ENCODE data around the gene ENTPD5. TPM values are rescaled to one million over a fixed set of nuclear protein-coding genes. Genes with fewer than 3 reads are reported as not detected.

The ENTPD5 gene
- total and polyA plus RNA-seq, 7 donors = 4.6 to 11.5 (median 8.9) TPM

- WGBS, 3 donors = 67 to 68% (median 67%) methylated on average over 3 of the region's 3 CpGs
- TF ChIP-seq CTCF (IDR thresholded peaks at IDR 0.05) = peak; percentile 70
- ATAC-seq = peak in 3 of 4 donors; percentile 49 to 71 (median 62)
Measured at GRCh38 chr14:74038020-74038859, 19.2 kb upstream of the ENTPD5 start.

GRCh38 chr14:74035556-74035955 is 16.5 kb upstream of the ENTPD5 start:
- Histone ChIP-seq H3K4me1 (no peaks in the 10 kb centered on the region), H3K9me3 (no peaks in the 10 kb centered on the region), H3K4me3 (no peak overlapping the region), H3K36me3 (ENCODE audit: insufficient read depth in 1 of 2, low read depth in 1 of 2) (no peaks in the 10 kb centered on the region), H3K27ac (no peak overlapping the region), H3K27me3 (ENCODE audit: insufficient read depth in 3 of 3, low read length in 2 of 3) (no peaks in the 10 kb centered on the region)
- no peak for TF ChIP-seq CTCF (IDR thresholded peaks at IDR 0.05)
- DNase-seq (no peak), ATAC-seq (no peak)
- intact Hi-C loops (cut with DNase I) = no loop called here
- WGBS, 3 donors = 93 to 98% (median 94%) methylated on average over 4 of the region's 4 CpGs

More at GRCh38 chr14:74038020-74038859, 19.2 kb upstream of the ENTPD5 start:
- H3K4me1 ChIP-seq = no peaks in the 10 kb centered on the region
- peaks cover 0 to 4% of the 10 kb centered on the region in 2 donors for H3K36me3 ChIP-seq (ENCODE audit: insufficient read depth in 1 of 2, low read depth in 1 of 2)
- no peak overlapping the region for H3K27ac ChIP-seq
- intact Hi-C loops (cut with DNase I) = no loop called here
- H3K9me3 ChIP-seq = no peaks in the 10 kb centered on the region
- H3K27me3 ChIP-seq (ENCODE audit: insufficient read depth in 3 of 3, low read length in 2 of 3) = no peaks in the 10 kb centered on the region
- no peak for DNase-seq
- no peak overlapping the region for H3K4me3 ChIP-seq

- H3K4me1 ChIP-seq = no peaks in the 10 kb centered on the region
- 86 to 89% (median 89%) methylated on average over 3 of the region's 3 CpGs for WGBS, 3 donors
- no peaks in the 10 kb centered on the region for H3K9me3 ChIP-seq
- ATAC-seq (no peak), DNase-seq (no peak)
- no peaks in the 10 kb centered on the region for H3K27me3 ChIP-seq (ENCODE audit: insufficient read depth in 3 of 3, low read length in 2 of 3)
- no peak overlapping the region for H3K4me3 ChIP-seq
- intact Hi-C loops (cut with DNase I) = no loop called here
- H3K36me3 ChIP-seq (ENCODE audit: insufficient read depth in 1 of 2, low read depth in 1 of 2) = no peaks in the 10 kb centered on the region
- TF ChIP-seq CTCF (IDR thresholded peaks at IDR 0.05) = no peak
- no peak overlapping the region for H3K27ac ChIP-seq
Measured at GRCh38 chr14:74034572-74034971, 15.5 kb upstream of the ENTPD5 start.

GRCh38 chr14:74029136-74029535 is 10.0 kb upstream of the ENTPD5 start:
- Histone ChIP-seq H3K36me3 (ENCODE audit: insufficient read depth in 1 of 2, low read depth in 1 of 2) (no peaks in the 10 kb centered on the region), H3K9me3 (no peaks in the 10 kb centered on the region), H3K27ac (no peak overlapping the region), H3K27me3 (ENCODE audit: insufficient read depth in 3 of 3, low read length in 2 of 3) (no peaks in the 10 kb centered on the region), H3K4me1 (no peaks in the 10 kb centered on the region), H3K4me3 (no peak overlapping the region)
- DNase-seq = no peak
- TF ChIP-seq CTCF (IDR thresholded peaks at IDR 0.05) = no peak
- intact Hi-C loops (cut with DNase I) = no loop called here
- WGBS, 3 donors = 96 to 97% (median 97%) methylated on average over 3 of the region's 3 CpGs
- no peak for ATAC-seq

Data from psoas muscle (tissue), 8 donors.